Large intestine (tissue), 3 donors: ENCODE data around the gene LDHB. TPM values are rescaled to one million over a fixed set of nuclear protein-coding genes. Genes with fewer than 3 reads are reported as not detected.
"Not testable (repeated sequence)": the region's sequence is repeated elsewhere in the genome, so short reads cannot be mapped to it uniquely, and the experiment has no call there.

Experiments used
- DNase-seq, 2 donors: peaks; one replicate each; pipeline versions ENCODE4 v3.0.0 to v3.0.0-alpha.2; 2013
- H3K27ac ChIP-seq: one replicate; pipeline ENCODE4 v1.5.1; 2013; ENCODE audit warnings: low read length
- H3K27me3 ChIP-seq: 2 replicates; pipeline ENCODE4 v1.6.1; 2013; ENCODE audit warnings: low read length; ENCODE audit not compliant: control insufficient read depth, insufficient read depth
- H3K36me3 ChIP-seq: 2 replicates; pipeline ENCODE4 v1.6.1; 2013; ENCODE audit warnings: low read length; ENCODE audit not compliant: control insufficient read depth, insufficient read depth
- H3K4me1 ChIP-seq: one replicate; pipeline ENCODE4 v1.6.1; 2013; ENCODE audit warnings: low read length; ENCODE audit not compliant: control insufficient read depth, insufficient read depth
- H3K4me3 ChIP-seq: one replicate; pipeline ENCODE4 v1.5.1; 2013; ENCODE audit warnings: low read length
- H3K9me3 ChIP-seq: one replicate; pipeline ENCODE4 v1.6.1; 2013; ENCODE audit warnings: mild to moderate bottlenecking, low read depth, low read length, moderate library complexity; ENCODE audit not compliant: control insufficient read depth
- WGBS: methylation state at CpG from one replicate; pipeline ENCODE4 v1.1.5; 2013; ENCODE audit warnings: low lambda C conversion rate; ENCODE audit not compliant: insufficient coverage; 5-methylcytosine and 5-hydroxymethylcytosine counted together
- polyA plus RNA-seq: library from polyadenylated mRNA; unstranded; fragments of 120-200 nt; gene quantifications from one replicate; pipeline ENCODE4 v1.2.1, GENCODE V29; 2013

Gene LDHB
- polyA plus RNA-seq, 1 donor, result 549 TPM

DNA sequence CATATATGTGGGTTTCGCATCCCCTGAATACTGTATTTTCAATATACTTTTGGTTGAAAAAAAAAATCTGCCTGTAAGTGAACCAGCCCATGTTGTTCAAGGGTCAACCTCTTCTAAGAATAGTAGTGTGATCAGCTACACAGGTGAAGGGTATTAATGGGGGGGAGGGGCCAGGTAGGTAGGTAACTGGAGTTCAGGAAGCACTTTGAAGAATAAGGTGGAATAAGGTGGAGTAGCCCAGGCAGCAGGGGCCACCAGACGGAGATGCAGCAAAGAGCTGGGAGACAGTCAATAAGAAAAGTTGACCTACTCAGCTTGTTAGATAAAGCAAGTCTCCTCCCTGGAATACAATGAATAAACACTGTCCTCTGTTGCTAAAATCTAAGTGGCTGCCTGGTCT is 9.3 kb downstream of the LDHB start:
- Histone ChIP-seq H3K4me1 (peaks cover 5% of the 10 kb centered on the region), H3K36me3 (peaks cover 48% of the 10 kb centered on the region), H3K9me3 (no peaks in the 10 kb centered on the region), H3K27ac (no peak overlapping the region), H3K27me3 (no peaks in the 10 kb centered on the region), H3K4me3 (no peak overlapping the region)
- whole genome bisulfite sequencing, result no CpG with 5 or more reads among the region's 2 CpGs
- no peak for DNase-seq

DNA sequence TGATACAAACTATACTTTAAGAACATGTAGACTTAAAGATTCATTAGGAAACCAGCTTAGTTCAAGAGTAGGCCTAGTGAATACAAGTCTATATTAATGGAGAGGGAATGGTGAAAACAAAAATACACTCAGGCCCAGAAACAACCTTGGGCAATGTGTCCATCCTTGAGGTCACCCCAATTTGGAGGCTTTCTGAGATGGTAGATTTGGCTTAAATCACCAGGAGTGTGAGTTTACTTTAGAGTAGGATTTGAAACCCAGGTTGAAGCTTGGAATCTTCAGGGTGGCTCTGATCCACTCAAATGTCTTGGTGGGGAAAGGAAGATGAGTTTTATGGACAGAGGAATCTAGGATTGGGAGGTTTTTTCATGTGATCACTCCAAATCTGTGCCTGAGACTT is 10.5 kb downstream of the LDHB start:
- no peak for DNase-seq
- Histone ChIP-seq H3K4me3 (no peak overlapping the region), H3K4me1 (peaks cover 5% of the 10 kb centered on the region), H3K27ac (no peak overlapping the region), H3K9me3 (no peaks in the 10 kb centered on the region), H3K27me3 (no peaks in the 10 kb centered on the region), H3K36me3 (peaks cover 46% of the 10 kb centered on the region)

DNA sequence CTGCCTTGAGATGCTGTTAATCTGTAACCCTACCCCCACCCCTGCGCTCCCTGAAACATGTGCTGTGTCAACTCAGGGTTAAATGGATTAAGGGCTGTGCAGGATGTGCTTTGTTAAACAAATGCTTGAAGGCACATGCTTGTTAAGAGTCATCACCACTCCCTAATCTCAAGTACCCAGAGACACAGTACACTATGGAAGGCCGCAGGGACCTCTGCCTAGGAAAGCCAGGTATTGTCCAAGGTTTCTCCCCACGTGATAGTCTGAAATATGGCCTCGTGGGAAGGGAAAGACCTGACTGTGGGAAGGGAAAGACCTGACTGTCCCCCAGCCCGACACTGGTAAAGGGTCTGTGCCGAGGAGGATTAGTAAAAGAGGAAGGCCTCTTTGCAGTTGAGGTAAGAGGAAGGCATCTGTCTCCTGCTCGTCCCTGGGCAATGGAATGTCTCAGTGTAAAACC is 12.6 kb downstream of the LDHB start:
- WGBS, result no CpG with 5 or more reads among the region's 7 CpGs
- not testable (repeated sequence) for H3K4me3 ChIP-seq, H3K9me3 ChIP-seq, H3K4me1 ChIP-seq, H3K27me3 ChIP-seq
- peaks cover 45% of the 10 kb centered on the region for H3K36me3 ChIP-seq
- DNase-seq, result peak; percentile 12 to 46
- peak overlapping the region; percentile 17 for H3K27ac ChIP-seq

DNA sequence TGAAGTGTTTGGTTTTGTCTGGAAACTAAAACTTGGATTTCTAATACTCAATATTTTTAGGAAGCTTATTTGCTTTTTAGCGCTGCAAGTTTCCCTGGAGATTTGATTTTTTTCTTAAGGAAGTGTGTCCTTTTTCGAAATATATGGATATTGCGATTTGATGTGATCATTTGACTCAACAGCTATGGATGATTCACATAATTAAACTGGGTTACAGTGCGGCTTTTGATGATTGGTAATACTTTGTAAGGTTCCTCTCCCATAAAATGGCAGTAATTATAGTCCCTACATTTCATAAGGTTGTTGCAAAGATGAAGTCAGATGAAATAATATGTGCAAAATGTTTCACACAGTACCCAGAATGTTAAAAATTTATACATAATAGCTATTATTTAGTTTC is 13.1 kb downstream of the LDHB start:
- peaks cover 45% of the 10 kb centered on the region for H3K36me3 ChIP-seq
- no peaks in the 10 kb centered on the region for H3K9me3 ChIP-seq
- H3K4me1 ChIP-seq, result peaks cover 5% of the 10 kb centered on the region
- no CpG with 5 or more reads among the region's 4 CpGs for WGBS
- no peak overlapping the region for H3K27ac ChIP-seq
- no peak overlapping the region for H3K4me3 ChIP-seq
- H3K27me3 ChIP-seq, result no peaks in the 10 kb centered on the region
- no peak for DNase-seq

DNA sequence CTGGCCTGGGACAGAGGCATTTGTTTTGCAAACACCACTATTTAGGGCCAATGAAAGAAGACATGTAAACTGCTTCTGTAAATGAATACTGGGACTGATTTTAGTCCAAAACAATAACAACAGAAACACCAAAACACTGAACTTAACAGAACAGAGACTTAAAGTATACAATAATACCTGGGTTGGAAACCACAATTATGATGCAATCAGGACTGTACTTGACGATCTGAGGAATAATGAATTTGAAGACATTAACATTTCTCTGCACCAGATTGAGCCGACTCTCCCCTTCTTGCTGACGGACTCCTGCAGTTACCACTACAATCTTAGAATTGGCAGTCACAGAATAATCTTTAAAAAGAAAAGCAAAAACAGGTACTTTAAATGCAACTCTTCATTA is 13.9 kb downstream of the LDHB start:
- WGBS, result no CpG with 5 or more reads among the region's 3 CpGs
- H3K27ac ChIP-seq, result no peak overlapping the region
- DNase-seq, result no peak
- H3K4me1 ChIP-seq, result peaks cover 5% of the 10 kb centered on the region
- no peaks in the 10 kb centered on the region for H3K9me3 ChIP-seq
- H3K36me3 ChIP-seq, result peaks cover 45% of the 10 kb centered on the region
- no peaks in the 10 kb centered on the region for H3K27me3 ChIP-seq
- no peak overlapping the region for H3K4me3 ChIP-seq

DNA sequence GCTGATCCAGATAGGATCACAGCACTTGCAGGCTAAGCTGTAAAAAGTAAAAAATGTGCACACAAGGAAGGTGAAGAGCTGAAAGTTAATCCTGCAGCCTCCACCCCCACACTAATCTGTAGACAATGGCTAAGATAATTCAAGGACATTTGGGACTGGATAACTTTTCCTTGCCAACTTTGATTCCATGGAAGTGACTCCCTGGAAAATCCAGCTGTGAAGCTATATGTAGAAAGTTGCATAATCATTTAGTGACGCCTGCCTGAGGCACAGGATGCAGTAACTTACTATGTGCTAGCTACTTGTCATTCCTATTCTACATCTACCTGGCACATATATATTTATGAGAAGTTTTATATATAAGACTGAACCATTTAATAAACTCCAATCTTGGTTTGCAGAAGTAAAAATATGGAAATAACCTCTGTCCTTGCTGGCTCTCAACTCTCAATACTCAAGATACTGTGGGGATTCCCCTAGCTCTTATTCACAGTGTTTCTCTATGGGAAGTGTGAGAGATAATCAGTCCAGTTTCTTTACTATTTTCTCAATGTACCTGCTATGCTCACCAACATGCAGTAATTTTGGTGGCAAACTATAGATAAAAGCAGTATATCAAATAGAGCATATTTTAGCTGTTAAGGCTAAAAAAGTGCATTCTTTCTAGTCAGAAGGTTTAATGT is 14.8 kb downstream of the LDHB start:
- peaks cover 45% of the 10 kb centered on the region for H3K36me3 ChIP-seq
- no peaks in the 10 kb centered on the region for H3K9me3 ChIP-seq
- peaks cover 5% of the 10 kb centered on the region for H3K4me1 ChIP-seq
- H3K4me3 ChIP-seq, result no peak overlapping the region
- no CpG with 5 or more reads among the region's 1 CpG for WGBS
- H3K27ac ChIP-seq, result no peak overlapping the region
- peak in 1 of 2 donors; percentile 9 for DNase-seq
- H3K27me3 ChIP-seq, result no peaks in the 10 kb centered on the region

DNA sequence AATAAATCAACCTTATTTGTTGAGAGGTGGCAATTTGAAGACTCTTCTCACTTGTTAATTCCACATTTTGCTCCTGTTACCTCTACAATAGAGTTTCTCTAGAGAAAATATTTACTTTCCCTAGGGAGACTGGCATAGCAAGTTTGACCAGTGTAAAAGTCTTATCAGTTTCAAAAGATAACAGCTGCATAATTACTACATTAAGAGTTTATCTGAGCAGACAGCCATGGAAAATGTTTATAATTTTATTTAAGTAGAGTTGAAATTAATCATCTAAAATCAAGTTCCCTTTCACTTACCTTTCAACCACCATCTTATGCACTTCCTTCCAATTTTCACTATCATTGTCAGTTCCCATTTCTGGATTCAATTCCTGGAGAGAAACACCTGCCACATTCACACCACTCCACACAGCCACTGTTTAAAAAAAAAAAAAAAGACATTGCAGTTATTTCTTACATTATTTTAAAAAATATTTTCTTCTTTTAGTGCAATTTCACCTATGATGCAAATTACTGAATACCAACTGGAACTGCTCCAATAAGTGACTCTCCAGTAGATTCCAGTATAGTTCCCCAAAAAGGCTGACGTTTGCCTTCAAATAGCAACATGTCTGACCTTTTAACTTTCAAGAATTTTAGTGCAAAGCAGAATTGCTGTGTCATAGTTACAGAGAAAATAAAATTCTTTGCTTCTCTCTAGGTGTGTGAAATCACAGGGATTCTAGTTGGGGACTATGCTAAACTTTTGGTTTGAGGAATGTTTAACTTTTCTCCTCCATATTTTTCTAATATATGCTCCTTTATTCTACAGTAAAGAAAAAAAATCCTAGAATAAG is 19.4 kb downstream of the LDHB start:
- no peaks in the 10 kb centered on the region for H3K27me3 ChIP-seq
- peaks cover 43% of the 10 kb centered on the region for H3K36me3 ChIP-seq
- H3K9me3 ChIP-seq, result no peaks in the 10 kb centered on the region
- H3K4me3 ChIP-seq, result no peak overlapping the region
- no peak overlapping the region for H3K27ac ChIP-seq
- WGBS, result no CpG with 5 or more reads among the region's 1 CpG
- peak; percentile 12 to 45 for DNase-seq
- H3K4me1 ChIP-seq, result no peaks in the 10 kb centered on the region

DNA sequence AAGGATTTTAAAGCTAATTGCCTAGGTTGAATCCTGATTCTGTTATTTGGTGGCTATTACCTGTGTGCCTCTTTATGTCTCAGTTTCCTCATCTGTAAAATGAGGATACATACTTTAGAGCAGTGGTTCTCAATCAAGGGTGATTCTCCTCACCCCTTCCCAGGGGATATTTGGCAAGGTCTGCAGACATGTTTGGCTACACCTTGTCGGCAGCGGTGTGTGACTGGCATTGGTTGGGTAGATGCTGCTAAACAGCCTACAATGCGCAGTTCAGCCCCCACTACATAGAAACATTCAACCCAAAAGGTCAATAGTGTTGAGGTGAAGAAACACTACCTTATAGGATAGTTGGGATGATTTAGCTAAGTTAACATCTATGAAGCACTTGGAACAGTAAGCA is 23.4 kb downstream of the LDHB start:
- Histone ChIP-seq H3K4me3 (no peak overlapping the region), H3K36me3 (peaks cover 21% of the 10 kb centered on the region), H3K4me1 (no peaks in the 10 kb centered on the region), H3K27me3 (no peaks in the 10 kb centered on the region), H3K9me3 (no peaks in the 10 kb centered on the region), H3K27ac (no peak overlapping the region)
- WGBS, result 100% methylated on average over 2 of the region's 3 CpGs
- DNase-seq, result no peak

DNA sequence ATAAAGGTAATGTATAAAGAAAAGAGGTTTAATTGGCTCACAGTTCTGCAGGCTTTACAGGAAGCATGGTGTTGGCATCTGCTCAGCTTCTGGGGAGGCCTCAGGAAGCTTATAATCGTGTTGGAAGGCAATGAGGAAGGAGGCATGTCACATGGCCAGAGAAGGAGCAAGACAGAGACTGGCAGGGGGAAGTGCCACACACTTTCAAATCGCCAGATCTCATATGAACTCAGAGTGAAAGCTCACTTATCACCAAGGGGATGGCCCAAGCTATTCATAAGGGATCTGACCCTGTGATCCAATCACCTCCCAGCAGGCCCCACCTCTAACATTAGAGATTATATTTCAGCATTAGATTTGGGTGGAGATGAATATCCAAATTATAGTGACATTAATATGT is 26.3 kb downstream of the LDHB start:
- Histone ChIP-seq H3K4me3 (no peak overlapping the region), H3K27ac (no peak overlapping the region), H3K4me1 (no peaks in the 10 kb centered on the region), H3K36me3 (peaks cover 14% of the 10 kb centered on the region), H3K9me3 (no peaks in the 10 kb centered on the region), H3K27me3 (no peaks in the 10 kb centered on the region)
- no CpG with 5 or more reads among the region's 2 CpGs for WGBS
- no peak for DNase-seq

DNA sequence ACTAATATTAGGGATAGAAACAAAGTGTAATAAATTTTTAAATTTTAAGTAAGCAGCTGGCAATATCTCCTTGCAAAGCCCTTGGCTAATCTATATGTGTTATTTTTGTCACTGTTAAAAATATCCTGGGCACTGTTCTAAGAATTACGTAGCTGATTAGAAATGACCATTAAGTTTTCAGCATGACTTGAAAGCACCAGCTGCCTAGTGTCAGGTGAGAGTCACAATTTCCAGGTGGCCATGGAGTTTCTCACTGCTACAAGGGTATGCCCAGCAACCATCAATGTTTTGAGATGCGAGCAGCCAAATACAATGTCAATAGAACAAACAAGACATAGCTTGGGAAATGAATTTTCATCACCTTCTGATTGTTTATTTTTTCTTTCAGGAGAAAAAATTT is 29.7 kb downstream of the LDHB start:
- Histone ChIP-seq H3K27me3 (no peaks in the 10 kb centered on the region), H3K36me3 (no peaks in the 10 kb centered on the region), H3K4me1 (no peaks in the 10 kb centered on the region), H3K4me3 (no peak overlapping the region), H3K9me3 (no peaks in the 10 kb centered on the region), H3K27ac (no peak overlapping the region)
- DNase-seq, result no peak
- WGBS, result 80% methylated on average over 1 of the region's 2 CpGs

DNA sequence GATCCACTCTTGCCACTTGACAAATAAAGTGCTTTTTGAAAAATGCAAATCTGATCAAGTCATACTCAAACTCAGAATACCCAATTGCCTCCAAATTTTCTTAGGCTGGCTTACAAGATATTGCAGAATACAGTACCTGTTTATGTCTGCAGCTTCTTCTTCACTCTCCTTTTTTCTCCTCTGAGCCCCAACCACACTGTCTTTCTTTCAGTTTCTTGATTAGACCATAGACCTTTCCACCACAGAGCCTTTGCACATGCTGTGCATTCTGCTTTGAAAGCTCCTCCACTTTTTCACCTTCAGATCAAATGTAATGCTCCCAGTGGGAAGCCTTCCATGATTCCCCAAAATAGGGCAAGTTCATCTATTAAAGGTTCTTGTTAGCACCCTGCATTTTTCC is 39.1 kb downstream of the LDHB start:
- H3K4me3 ChIP-seq, result no peak overlapping the region
- no peak for DNase-seq
- no peak overlapping the region for H3K27ac ChIP-seq
- no peaks in the 10 kb centered on the region for H3K36me3 ChIP-seq
- H3K27me3 ChIP-seq, result peaks cover 2% of the 10 kb centered on the region
- no peaks in the 10 kb centered on the region for H3K9me3 ChIP-seq
- no peaks in the 10 kb centered on the region for H3K4me1 ChIP-seq
